Measurements from ENCODE around the gene VPS37B.

GRCh38 chr12:122918827-122919226 is 22.9 kb upstream of the VPS37B start:
- TF ChIP-seq POLR2A (IDR thresholded peaks at IDR 0.05) (no peak), CTCF (IDR thresholded peaks at IDR 0.05) (no peak)

All from right lobe of liver (tissue), 4 donors.